Activated effector memory CD4-positive, alpha-beta T cell treated with anti-CD3 and anti-CD28 coated beads, Interleukin-2, amount 50 U/mL, for 16 hours (primary cell): Measurements from ENCODE around the gene VPS25.
"Not testable (repeated sequence)": the region's sequence is repeated elsewhere in the genome, so short reads cannot be mapped to it uniquely, and the experiment has no call there.

Experiments
- DNase-seq: peaks from one replicate; pipeline ENCODE4 v3.0.0-alpha.2; 2020

Gene VPS25

DNA sequence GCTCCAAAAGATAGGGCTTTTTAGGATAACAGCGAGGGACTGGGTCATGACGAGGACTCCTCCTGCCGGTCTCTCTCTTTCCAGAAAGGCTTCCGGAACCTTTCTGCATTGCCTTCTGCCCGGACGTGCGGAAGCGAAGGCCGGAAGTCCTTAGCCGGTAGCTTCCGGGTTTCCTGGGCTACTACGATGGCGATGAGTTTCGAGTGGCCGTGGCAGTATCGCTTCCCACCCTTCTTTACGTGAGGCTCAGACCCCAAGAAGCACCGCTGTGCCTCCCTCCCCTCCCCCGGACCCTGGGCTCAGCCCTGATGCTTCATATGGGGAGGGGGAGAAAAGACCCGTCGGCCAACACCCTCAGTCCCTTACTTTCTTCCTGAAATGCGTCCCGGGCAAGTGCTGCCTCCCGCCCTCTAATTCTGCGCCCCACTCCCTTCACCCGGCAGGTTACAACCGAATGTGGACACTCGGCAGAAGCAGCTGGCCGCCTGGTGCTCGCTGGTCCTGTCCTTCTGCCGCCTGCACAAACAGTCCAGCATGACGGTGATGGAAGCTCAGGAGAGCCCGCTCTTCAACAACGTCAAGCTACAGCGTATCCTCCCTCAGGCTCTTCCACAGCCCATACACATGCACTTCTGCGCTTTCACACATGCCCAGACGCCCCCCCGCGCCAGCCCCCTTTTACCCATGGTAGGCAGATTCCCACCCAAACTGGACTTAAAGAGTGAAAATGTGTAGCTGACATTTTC is at the start of gene VPS25:
VPS25 (plus strand) TSS at position 160 of the 746 bp plus-strand sequence; CDS start at position 187, 27 bp downstream.
- DNase-seq = peak; percentile 91

DNA sequence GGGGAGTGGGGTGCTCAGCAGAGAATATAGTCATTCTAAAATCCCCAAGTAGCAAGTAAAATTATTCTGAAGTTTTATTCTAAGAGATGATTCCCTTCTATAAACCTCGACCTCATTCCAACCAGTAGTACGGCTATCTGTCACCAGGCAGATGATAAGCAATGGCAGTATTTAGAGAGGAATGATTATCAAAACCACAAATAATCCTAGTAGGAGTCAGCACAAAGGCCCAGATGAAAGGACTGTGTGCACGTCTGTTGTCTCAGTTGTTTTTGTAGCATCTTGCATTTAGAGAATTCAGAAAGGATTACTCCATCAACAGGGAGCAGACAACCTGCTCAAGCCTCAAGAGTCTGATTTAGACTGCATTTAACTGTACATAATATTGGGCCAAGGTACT is 49.6 kb upstream of the VPS25 start:
- no peak for DNase-seq

DNA sequence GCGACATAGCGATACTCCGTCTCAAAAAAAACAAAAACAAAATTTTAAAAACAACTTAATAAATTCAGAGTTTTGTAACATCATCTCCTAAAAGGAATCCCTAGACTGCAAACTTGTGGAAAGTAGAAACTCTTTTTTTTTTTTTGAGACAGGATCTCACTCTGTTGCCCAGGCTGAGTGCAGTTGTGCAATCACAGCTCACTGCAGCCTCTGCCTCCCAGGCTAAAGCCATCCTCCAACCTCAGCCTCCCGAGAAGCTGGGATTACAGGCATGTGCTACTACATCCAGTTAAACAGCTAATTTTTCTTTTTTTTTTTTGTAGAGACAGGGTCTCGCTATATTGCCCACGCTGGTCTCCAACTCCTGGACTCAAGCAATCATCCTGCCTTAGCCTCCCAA is 48.1 kb upstream of the VPS25 start:
- DNase-seq = no peak

DNA sequence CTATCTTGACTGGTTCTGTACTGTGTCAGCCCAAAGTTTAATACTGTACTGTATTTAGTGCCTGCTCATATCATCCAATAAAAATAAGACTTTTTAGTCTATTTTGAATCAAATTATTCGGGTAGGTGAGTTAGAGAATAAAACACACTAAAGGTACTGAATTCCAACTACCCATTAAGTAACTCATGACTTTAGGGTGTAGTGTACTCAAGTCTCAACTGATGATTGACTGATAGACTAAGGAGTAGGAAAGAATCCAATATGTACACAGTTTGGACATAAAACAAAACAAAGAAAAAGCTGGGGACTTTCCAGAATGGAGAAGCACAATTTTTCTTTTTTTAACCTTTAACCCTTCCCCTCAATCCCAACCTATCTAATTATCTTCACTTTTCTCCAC is 32.5 kb upstream of the VPS25 start:
- no peak for DNase-seq

DNA sequence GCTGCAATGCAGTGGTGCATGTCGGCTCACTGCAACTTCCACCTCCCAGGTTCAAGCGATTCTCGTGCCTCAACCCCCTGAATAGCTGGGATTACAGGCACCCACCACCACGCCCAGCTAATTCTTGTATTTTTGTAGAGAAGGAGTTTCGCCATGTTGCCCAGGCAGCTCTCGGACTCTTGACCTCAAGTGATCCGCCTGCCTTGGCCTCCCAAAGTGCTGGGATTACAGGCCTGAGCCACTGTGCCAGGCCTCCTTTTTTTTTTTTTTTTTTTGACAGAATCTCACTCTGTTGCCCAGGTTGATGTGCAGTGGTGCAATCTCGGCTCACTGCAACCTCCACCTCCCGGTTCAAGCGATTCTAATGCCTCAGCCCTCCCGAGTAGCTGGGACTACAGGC is 30.3 kb upstream of the VPS25 start:
- DNase-seq = not testable (repeated sequence)

DNA sequence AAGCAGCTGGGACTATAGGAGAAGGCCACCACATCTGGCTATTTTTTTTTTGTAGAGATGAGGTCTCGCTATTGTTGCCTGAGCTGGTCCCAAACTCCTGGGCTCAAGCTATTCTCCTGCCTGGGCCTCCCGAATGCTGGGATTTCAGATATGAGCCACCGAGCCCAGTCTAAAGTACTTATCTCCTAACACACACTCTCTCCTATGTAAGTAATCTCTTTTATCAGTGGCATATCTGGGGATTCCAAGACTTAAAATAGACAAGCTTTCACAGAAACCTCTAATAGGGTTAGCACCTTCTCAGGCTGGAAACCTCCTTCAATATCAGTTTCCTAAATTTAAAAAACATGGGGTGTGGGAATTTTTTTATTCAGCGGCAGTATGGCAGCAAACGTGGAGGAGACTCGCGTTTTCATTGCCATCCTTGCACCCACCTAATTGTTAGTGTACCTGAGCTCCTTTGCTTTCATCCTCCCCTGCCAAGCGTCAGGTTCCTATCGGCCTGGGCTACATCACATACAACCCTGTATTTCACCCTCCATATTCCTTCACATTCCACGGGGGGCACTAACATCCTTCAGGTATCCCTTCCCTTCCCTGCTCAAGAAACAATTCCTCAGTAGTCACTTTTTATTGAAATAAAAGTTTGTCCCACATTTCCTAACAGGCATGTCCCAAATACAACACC is 29.5 kb upstream of the VPS25 start:
- DNase-seq = peak; percentile 27

DNA sequence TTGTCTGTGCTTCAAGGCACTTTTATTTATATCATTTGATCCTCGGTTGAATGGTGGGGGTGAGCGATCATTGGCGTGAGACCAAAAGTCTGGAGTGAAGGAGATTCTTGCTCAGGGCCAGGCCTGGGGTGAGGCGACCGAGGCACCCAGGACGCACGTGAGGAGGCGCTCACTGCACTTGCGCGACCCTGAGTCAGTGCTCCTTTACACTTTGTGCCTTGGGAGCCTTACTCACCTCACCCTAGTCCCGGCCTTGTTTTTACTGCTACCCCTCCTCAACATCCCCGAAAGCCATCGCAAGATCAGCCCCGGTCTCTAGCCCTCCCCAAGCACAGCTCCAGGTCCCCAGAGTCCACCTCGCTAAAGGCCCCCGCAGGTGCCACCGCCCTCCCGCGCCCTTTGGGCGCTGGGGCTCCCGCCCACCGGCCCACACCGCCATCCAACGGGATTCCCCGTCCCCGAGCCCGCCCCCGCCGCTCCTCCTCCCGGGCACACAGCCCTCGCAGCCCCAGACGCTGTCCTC is 28.9 kb upstream of the VPS25 start:
- DNase-seq = peak; percentile 90

DNA sequence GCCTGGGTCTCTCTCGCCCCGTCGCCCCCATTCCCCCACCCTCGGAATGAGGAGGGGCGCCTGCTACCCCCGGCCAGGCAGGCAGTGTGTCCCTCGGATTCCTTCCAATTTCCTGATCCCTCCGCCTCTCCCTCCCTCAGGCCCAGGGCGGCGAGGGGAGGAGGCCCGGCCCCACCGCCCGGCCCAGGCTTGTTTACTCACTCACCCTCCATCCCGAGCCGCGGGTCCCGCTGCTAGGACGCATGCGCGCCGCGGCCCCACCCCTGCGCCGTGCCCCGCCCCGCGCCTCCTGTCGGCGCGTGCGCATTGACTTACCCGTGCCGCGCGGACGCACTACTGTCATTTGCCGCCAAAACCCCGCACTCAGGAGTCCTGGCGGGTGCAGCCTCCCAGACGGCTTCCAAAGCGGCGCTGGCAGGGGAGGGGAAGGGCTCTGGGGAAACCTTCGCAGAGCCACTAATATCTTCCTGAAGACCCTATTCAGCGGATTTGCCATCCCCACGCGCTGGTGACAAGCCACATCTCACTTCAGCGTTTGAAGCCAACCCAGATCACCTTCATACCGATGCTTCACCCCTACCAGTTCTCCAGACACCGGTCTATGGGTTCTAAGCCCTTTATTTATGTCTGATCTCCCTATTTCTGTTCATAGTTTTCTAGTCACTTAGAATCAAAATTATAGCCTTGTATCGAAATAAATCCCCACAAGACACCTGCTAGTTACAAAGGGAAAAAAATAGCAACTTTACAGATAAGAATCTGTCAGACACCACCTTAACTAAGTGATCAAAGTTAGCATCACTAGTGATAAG is 28.2 kb upstream of the VPS25 start, which contains the start of gene EZH1:
EZH1 (minus strand) TSS at position 235 of the 812 bp plus-strand sequence. CDS start 16,099 bp downstream, outside the sequence.
- DNase-seq = peak; percentile 97

DNA sequence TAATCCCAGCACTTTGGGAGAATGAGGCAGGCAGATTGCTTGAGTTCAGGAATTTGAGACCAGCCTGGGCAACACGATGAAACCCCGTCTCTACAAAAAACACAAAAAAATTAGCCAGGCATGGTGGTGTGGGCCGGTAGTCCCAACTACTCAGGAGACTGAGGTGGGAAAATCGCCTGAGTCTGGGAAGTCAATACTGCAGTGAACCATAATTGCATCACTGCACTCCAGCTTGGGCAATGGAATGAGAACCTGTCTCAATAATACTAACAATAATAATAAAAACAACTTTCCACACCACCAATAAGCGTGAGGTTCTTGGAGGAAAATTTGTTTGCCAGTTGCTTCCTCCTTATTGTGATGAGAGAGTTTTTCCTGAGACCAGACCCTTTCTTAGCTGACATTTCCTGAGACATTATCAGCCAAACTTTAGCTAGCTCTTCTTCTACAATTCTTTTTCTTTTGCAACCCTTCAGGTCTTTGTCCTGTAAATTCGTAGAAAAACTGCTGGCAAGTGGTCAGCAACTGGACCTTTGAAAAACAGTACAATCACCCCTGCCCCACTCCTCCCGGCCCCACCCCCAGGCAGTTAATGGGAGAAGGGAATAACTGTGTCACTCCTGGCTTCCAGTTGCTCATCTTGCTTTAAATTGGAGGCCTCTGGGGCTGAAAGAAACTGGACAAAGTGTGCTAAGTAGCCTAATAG is 24.9 kb upstream of the VPS25 start:
- no peak for DNase-seq

DNA sequence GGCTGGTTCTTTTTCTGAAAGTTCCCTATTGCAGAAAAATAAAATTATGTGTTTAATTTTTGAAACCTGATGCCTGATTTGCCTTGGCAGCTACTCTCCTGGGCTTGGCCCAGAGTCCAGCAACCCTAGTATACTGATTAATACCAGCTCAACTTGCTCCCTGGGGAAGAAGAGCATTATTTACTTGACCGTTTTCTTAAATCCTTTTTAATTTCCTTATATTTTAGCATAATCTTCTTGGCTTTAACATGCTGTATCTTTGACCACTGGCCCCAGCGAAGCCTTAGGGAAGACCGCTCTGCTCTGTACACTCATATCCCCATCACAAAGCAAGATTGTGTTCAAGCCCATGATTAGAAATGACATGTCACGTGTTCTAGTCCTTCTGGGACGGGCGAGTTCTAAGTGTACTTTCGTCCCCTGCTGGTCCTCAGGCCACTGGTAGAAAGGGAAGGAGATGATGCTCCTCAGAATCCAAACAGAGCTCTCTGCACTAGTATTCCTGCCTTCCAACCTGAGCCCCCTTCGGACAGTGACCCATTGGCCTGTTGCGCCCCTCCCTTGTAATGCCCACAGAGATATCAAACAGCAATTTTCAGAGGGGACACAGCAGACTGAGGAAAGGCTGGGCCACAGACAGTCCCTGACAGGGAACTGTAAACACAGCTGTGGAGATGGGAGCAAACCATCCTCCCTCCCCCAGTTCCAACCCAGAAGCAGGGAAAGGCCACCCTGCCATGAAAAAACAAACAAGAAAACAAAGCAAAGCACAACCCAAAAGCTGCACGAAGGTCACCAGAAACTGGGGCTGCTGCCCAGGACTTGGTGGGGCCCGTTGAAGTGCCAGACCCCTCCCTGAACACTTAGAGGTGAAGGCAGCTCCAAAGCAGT is 24.1 kb upstream of the VPS25 start:
- DNase-seq = no peak

DNA sequence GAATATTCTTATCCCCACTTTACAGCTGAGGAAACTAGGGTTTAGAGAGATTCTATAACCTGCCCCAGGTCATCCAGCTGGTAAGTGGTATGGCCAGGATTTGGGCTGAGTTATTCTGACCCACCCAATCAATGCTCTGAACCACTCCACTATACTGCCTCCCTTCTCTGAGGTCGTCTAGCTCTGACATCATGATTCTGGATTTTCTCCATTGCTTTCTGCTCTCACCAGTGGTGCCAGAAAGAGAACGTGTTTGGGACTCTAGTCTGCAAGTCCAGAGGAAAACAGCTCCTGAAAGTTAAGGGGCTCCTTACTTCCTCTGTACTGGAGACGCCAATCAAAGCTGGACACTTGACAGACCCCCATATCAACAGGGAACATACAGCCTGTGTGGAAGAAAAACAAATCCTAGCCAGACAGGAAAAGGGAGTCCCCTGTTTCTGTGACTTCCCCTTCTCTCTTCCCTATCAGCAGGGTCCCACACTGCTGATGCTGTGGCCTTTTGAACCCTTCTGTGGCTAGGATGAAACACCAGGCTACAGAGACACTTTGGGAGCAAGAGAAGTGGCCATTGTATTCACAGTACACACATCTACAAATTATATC is 22.4 kb upstream of the VPS25 start:
- no peak for DNase-seq

DNA sequence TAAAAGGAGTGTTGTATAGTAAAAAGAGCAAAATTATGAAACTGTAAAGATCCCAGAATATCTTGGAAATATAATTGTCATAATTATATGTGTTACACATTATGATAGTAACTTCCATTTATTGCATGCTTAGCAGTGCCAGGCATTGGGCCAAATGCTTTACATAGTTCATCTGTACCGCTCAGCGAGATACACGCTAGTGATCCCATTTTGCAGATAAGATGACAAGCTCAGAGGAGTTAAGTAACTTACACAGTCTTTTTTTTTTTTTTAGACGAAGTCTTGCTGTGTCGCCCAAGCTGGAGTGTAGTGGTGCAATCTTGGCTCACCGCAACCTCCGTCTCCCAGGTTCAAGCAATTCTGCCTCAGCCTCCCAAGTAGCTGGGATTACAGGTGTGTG is 21.6 kb upstream of the VPS25 start:
- no peak for DNase-seq

DNA sequence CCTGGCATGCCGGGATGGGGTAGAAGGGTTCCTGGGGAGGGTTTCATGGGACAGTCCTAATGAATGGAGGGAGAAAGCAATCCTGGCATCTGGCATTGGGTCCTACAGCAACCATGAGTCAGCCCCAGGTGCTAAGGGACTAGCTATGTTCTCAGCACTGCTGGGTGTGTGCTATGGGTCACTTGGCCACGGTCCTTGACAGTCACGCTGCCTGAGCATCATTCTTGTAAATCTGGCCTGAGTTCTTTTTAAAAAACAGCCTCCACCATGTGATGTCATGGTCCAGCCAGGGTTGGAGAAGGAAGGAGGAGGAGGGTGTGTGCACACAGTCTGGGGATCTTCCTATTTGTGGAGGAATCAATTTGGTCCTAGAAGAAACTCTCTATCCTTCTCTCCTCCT is 18.5 kb upstream of the VPS25 start:
- DNase-seq = no peak

DNA sequence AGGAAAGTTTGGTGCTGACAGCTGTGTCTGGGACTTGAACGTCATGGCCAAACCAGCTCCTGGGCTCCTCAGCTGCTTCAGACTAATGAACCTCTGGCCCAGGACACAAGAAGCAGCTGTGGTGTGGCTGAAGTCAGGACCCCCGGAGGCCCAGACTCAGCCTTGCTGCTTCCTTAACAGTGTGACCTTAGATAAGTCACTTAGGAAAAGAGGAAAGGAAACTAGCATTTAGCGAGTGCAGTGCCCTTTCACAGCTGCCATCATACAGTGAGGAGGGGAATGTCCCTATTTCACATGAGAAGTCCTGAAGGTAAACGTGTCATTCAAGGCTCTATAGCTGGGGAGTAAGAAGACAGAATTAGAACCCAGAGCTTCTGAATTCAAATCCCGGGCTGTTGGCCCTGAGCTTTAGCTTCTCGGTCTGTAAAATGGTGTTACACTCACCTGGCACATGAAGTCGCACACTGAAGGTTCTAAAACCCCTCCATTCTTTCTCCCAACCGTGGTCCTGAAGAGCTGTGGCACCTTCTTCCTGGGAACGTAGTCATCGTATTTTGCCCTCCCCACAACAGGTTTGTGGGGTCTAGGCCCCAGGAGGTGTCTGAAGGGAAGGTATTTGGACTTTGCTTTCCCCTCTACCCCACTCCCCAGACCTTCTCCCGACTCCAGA is 13.1 kb upstream of the VPS25 start:
- DNase-seq = no peak

DNA sequence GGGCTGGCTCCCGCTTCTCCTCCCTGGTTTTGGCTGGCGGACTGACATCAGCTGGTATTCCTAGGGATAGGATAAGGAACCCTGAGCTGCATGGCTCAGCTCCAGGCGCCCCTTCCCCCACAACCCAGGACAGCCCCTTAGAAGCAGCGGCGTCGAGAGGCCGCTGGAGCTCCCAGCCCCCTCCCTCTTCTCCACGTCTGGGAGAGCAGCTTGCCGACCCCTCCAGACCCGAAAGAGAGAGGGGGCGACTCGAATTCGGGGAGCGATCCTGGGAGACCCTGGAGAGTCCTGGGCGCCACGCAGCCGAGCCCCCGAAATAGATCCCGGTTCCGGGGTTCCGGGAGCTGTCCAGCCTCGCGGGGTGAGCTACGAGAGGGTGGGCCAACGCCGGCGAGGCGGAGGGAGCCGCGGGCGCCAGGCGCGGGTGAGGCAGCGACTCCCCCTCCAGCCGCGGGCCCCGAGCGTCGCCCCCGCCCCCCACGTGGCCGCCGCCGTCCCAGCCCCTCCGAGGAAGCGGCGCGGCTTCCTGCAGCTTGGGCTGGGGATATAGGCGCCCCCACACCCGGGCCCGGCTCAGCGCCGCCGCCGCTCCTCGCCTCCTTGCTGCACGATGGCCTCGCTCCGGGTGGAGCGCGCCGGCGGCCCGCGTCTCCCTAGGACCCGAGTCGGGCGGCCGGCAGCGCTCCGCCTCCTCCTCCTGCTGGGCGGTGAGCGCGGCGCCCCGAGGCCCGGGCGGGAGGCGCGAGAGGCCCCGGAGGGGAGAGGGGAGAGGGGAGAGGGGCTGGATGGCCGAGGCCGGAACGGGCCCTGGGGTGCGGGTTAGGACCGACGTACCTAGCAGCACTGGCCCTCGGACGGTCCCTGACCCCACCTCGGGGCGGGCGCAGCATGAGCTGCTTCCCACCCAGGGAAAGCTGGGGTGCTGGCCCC is 12.3 kb upstream of the VPS25 start, which contains the start of gene RAMP2:
RAMP2 (plus strand) TSS at position 576 of the 930 bp plus-strand sequence; CDS start at position 611, 35 bp downstream.
- no peak for DNase-seq

DNA sequence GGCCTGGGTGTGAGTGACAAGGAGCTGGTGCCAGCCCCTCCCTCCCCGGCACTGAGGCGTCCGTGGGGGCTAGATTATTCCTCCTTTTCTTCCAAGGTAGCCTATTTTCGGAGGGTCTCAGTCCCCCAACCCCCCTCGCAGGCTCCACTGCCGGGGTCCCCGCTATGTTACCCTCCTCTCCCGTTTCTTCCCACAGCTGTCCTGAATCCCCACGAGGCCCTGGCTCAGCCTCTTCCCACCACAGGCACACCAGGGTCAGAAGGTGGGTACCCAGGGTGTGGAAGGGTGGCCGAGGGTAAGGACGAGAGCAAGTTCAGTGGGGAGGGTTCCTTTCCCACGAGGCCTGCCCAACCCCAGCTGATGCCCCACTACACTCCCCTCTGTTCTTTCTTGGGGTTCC is 11.6 kb upstream of the VPS25 start:
- no peak for DNase-seq

DNA sequence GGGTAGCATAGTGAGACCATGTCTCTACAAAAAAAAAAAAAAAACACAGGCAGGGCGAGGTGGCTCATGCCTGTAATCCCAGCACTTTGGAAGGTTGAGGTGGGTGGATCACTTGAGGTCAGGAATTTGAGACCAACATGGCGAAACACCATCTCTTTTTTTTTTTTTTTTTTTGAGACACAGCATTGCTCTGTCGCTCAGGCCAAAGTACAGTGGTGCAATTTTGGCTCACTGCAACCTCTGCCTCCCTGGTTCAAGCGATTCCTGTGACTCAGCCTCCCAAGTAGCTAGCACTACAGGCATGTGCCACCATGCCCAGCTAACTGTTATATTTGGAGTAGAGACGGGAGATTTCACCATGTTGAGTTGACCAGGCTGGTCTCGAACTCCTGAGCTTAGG is 7.1 kb upstream of the VPS25 start:
- no peak for DNase-seq

DNA sequence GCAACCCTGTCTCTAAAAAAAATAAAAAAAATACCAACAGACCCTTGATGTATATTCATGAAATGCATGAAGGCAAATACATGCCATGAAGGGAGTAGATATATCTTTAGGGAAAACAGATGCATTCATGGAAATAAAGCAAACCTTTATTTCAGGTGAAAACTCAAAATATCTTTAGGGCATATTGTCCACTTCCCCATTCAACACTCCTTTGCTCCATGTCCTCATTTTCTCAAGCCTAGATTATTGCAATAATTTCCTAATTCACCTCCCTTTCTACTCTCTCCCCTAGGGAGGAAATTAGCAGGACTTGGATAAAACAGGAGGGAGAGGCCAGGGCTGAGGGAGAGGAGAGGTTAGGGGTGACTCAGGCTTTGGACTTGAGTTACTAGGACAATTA is 5.7 kb upstream of the VPS25 start:
- DNase-seq = no peak

DNA sequence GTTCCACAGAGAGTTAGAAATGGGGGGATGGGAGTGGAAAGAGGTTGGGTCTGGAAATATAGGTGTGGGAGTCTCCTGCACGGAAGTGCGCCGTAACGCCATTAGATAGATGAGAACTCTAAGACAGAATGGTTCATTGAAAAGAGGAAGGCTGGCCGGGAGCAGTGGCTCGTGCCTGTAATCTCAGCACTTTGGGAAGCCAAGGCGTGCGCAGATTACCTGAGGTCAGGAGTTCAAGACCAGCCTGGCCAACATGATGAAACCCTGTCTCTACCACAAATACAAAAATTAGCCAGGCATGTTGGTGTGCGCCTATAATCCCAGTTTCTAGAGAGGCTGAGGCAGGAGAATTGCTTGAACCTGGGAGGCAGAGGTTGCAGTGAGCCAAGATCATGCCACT is 5.2 kb upstream of the VPS25 start:
- DNase-seq = not testable (repeated sequence)
